Fibroblast of villous mesenchyme (primary cell): Measurements from ENCODE around the gene TXNRD2. TPM values are rescaled to one million over a fixed set of nuclear protein-coding genes. Genes with fewer than 3 reads are reported as not detected.
"Not testable (repeated sequence)": the region's sequence is repeated elsewhere in the genome, so short reads cannot be mapped to it uniquely, and the experiment has no call there.

ENCODE experiments used
- DNase-seq: peaks from one replicate; pipeline ENCODE4 v3.0.0-alpha.2; 2010; ENCODE audit warnings: low read depth
- H3K4me3 ChIP-seq: 2 replicates; pipeline ENCODE4 v1.5.1; 2011; ENCODE audit warnings: low read depth, mild to moderate bottlenecking, low read length
- total RNA-seq: library from RNA; depleted of rRNA; stranded (reverse); fragments of >200 nt; gene quantifications from 2 replicates; pipeline ENCODE4 v1.2.3, GENCODE V29; 2012
- TF ChIP-seq, protein P1 (sequence below): IDR thresholded peaks from 2 replicates; pipeline ENCODE4 v1.5.1; 2012; ENCODE audit warnings: low read depth, mild to moderate bottlenecking, low read length; ENCODE audit not compliant: insufficient read depth

The TXNRD2 gene
- total RNA-seq, 1 donor, result 39.3 TPM

DNA sequence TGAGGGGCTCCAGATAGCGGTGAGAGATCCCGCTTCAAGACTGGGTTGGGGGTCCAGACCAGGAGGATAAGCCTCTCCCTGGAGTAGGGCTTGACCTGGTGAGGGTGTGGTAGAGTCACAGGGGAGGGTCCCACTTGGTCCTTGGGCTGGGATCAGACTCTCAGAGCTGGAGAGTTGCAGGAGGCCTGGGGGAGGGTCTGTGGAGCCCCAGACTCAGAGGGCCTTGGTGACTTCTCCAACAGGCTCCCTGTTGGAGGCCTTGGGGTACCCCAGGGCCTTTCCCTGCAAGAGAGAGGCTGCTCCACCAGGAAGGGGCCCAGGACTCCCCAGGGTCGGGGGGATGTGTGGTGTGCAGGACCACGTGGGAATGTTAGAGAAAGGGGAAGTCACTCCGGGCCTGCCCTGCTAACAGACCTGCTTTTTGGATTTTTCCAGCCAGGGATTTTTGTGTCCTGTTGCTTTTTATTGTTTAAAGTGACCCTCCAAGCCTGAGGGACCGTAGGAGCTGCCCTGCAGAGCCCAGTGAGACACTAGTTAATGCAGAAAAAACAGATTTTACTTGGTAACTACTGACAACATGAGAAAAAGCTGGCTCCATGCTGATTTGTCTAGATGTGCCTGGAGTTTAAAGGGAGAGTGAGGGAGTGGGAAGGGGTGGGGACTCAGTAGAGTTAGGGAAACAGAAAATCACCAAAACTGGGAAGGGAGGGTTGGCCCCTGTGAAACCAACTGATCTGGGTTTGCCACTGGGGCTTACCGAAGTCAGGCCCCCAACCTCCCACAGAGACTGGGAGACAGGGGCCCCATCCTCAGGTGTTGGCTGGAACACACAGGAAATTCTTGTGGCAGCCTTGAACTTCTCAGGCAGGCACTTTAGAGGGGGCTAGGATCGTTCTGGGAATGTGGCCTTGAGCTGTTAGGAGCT, 801 bp upstream of the TXNRD2 start:
- peak overlapping the region; percentile 69 for H3K4me3 ChIP-seq
- DNase-seq, result peak; percentile 69
- TF ChIP-seq, protein P1, sequence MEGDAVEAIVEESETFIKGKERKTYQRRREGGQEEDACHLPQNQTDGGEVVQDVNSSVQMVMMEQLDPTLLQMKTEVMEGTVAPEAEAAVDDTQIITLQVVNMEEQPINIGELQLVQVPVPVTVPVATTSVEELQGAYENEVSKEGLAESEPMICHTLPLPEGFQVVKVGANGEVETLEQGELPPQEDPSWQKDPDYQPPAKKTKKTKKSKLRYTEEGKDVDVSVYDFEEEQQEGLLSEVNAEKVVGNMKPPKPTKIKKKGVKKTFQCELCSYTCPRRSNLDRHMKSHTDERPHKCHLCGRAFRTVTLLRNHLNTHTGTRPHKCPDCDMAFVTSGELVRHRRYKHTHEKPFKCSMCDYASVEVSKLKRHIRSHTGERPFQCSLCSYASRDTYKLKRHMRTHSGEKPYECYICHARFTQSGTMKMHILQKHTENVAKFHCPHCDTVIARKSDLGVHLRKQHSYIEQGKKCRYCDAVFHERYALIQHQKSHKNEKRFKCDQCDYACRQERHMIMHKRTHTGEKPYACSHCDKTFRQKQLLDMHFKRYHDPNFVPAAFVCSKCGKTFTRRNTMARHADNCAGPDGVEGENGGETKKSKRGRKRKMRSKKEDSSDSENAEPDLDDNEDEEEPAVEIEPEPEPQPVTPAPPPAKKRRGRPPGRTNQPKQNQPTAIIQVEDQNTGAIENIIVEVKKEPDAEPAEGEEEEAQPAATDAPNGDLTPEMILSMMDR, result no peak

DNA sequence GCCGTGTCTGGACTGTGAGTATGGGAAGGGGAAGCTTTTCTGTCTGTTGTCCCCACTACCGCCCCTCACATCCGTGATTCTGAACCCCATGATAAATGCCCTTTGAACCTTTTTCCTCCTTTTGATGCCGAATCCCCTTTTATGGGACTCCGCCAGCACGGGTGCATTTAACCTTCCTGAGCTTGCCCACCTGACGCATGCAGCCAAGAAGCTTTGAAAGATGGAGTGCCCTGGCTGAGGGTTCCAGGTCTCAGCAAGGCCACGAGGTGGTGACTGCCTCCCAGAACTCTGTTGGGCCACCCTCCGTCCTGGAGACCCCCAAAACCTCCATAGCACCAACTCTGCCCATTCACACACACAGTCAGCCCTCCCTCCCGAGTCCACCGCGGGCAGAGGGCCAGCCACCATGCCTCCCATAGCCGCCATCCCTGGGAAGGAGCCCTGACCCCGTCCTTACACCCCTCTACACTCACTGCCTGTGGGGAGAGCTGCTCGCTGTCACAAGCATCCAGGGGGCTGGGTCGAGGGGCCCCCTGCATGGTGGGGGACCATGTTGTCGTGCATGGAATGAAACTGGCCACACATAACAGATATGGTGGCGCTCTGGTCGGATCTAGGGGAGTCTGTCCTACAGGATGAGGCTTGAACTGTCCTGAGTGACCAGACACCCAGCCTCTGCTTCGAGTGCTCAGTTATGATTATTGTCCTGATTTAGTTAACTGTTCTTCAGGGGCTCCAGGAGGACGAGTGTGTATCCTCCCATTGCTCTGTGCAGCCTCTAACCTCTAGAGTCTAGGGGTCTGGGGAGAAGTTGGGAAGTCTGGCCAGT, 868 bp downstream of the TXNRD2 start:
- peak overlapping the region; percentile 69 for H3K4me3 ChIP-seq
- no peak for DNase-seq

DNA sequence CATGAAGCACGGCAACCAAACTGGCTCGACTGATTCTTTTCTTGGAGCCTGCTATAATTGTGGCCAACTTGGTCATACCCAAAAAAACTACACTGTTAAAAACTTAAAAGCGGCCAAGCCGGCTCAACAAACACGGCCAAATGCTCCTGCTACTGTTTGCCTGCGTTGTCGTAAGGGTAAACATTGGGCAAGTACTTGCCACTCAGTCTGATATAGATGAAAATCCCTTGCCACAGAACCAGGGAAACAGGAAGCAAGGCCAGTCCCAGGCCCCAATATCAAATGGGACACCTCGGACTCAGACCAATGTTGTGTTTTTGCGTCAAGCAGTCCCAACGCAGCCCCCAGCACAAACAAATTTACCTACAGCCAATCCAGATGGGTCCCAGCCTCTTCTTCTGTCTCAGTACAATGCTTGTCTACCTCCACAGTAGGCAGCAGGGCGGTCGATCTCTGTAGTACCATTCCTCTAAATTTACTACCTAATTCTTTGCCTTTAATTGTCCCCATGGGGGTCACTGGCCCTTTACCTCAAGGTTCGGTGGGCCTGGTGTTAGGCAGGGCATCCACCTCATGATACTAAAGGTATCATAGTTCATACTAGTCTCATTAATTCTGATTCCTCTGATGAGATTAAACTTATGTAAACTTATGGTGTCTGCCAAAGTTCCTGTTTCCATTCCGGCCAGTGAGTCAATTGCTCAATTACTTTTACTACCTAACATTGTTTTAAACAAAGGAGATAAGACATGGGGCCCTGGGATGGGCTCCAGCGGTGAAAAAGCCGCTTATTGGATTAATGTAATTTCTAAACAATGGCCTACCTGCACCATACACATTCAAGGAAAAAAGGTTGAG, 3.8 kb downstream of the TXNRD2 start:
- no peak overlapping the region for H3K4me3 ChIP-seq
- peak; percentile 75 for DNase-seq

More for the DNA sequence above, 868 bp downstream of the TXNRD2 start:
- TF ChIP-seq, protein P1, result no peak

DNA sequence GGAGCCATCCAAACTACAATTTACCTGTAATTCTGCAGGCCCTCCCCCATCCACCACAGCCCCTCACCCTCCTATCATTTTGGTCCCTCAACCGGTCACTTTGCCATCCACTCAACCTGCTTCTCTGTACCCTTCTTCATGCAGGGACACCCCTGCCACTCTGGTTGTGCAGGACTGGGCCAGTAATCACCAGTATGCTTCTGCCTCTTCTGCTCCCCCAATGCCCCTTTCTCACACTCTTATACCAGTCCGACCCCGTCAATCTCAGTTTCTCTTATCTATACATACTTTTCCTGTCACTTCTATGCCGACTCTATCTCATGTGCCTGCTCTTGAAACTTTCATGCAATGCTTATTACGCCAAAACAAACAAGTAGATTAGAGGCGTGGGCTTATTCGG, 5.1 kb downstream of the TXNRD2 start:
- no peak overlapping the region for H3K4me3 ChIP-seq
- TF ChIP-seq, protein P1, result no peak
- no peak for DNase-seq

More for the DNA sequence above, 3.8 kb downstream of the TXNRD2 start:
- TF ChIP-seq, protein P1, result no peak

DNA sequence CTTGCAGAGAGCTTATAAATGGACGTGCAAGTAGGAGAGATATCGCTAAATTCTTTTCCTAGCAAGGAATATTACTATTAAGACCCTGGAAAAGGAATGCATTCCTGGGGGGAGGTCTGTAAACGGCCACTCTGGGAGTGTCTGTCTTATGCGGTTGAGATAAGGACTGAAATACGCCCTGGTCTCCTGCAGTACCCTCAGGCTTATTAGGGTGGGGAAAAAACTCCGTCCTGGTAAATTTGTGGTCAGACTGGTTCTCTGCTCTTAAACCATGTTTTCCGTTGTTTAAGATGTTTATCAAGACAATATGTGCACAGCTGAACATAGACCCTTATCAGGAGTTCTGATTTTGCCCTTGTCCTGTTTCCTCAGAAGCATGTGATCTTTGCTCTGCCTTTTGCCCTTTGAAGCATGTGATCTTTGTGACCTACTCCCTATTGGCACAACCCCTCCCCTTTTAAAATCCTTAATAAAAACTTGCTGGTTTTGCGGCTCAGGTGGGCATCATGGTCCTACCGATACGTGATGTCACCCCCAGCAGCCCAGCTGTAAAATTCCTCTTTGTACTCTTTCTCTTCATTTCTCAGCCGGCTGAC, 6.4 kb downstream of the TXNRD2 start:
- not testable (repeated sequence) for DNase-seq

DNA sequence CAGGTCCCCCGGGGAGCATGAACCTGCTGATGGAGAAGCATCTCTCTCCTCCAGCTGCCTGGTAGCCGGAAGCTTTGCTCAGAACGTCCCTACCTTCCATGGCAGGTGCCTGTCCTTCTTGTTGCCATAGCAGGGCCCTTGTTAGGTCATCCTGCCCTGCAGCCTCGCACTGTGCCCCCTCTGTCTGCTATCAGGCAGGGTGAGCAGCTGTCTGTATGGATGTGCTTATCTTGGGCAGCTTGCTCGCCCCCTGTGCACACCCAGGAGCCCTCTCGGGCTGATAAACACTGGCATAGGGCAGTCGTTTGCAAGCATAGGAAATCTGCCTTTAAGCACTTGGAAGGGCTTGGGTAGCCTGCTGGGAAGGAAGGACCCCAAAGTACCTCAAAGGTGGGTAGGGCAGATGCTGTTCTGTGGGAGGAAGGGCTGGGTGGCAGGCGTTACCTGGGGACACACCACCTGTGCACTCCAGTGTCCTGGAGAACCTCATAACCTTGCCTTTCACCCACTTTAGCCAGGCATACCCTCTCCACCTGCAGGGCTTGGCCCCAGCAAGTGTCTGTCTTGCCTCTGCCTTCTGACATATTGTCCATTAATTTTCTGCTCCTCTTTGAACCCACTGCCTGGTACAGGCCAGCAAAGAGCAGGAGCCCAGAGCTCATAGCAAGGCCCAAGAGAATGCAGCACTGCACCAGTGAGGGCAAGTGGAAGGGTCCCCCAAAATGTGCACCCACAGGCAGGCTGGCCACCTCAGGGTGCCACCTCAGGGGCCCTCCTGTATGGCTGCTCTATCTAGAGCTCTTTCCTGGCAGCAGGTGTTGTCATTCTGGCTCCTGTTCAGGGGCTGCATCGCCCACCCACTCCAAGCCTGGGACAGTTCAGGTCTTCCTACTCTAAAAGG, 8.0 kb downstream of the TXNRD2 start:
- TF ChIP-seq, protein P1, result no peak
- DNase-seq, result no peak
- no peak overlapping the region for H3K4me3 ChIP-seq

More for the DNA sequence above, 6.4 kb downstream of the TXNRD2 start:
- not testable (repeated sequence) for H3K4me3 ChIP-seq
